Muscle of back (tissue), 11 donors: ENCODE results near the gene IQSEC3. TPM values are rescaled to one million over a fixed set of nuclear protein-coding genes. Genes with fewer than 3 reads are reported as not detected.
"Not testable (repeated sequence)": the region's sequence is repeated elsewhere in the genome, so short reads cannot be mapped to it uniquely, and the experiment has no call there.

Source experiments
- DNase-seq, 3 donors: peaks; one replicate each; pipeline versions ENCODE4 v3.0.0 to v3.0.0-alpha.2; 2013
- polyA plus RNA-seq, 10 donors: library from polyadenylated mRNA; unstranded; fragments of 120-200 nt; gene quantifications; one replicate each; pipeline ENCODE4 v1.2.1, GENCODE V29; 2013; ENCODE audit not compliant: insufficient read length in 10 of 10

IQSEC3 gene
- polyA plus RNA-seq, 10 donors, result 2.1 to 4.5 (median 2.7) TPM

DNA sequence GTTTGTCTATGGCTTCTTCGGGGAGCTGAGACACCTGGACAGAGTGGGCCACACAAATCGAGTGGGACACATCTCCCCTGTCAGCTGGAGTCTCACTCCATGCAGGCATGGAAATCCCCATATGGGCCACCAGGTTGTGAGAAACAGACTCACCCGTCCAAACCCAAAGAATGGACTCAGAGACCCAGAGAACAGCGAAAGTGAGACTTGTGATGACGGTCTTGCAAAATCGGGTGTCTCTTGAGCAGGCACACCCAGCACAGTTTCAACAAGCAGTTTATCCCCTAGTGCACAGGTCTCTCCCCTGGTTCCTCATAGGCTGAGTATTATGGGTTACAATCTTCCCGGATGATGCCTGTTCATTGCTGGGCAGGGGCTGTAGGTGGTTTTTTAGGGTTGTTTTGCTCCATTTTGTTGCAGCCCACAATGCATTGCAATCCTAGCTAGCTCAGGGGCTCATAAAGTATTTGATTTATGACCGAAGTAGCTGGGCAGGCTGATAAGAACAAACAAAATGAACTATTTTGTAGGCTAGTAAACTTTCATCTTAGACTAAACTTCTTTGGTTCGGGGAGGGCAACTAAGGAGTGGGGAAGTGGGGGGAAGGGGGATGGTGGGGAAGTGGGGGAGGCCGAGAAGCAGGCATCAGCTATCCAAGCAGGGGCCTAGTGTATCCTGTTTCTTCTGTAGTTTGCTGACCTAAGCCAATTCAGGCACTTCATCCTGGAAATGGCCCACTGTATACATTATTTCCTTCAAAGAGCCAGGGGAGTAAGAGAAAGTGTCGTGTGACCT lies 45.3 kb downstream of the IQSEC3 start:
- DNase-seq, result no peak

DNA sequence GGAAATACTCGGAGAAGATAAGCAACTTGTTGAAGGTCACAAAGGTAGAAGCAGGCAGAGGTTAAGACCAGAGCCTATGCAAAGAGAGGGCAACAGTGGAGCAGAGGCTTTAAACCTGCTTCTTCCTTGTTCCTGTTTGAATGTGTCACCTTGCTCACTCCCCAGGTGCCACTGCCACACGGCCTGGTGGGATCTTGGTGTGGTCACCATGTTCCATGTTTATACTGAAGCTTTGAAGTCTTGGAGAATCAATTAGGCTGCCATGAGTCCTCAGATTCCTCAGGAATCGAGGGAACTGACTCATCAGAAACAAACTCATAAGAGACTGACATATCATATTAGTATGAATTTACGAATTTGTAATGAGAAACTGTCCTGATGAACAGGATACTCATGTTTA lies 46.8 kb downstream of the IQSEC3 start:
- DNase-seq, result no peak

DNA sequence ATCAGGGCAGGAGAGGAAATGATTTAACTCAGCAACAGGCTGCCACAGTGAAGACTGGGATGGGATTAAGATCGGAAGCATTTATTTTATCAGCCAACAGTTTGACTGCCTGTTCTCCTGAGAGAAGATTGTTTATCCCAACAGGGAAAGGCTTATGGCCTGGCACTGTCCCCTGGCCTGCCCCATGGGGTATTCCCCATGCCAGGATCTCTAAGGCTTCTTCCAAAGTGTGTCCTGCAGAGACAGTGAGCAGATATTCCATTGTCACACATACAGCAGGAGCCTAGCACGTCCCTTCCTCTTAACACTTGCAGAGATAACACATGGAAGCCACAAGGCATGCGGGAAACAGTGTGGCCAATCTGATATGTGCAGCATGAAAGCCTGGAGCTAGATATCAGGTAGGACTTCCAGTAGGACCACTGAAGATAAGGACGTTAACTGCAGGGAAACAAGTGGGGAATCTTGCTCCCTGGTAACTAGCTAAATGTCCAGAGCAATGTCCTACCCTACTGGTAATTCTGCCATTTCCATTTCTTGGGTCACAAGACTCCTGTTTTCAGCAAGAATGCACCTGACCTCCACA lies 48.2 kb downstream of the IQSEC3 start:
- no peak for DNase-seq

DNA sequence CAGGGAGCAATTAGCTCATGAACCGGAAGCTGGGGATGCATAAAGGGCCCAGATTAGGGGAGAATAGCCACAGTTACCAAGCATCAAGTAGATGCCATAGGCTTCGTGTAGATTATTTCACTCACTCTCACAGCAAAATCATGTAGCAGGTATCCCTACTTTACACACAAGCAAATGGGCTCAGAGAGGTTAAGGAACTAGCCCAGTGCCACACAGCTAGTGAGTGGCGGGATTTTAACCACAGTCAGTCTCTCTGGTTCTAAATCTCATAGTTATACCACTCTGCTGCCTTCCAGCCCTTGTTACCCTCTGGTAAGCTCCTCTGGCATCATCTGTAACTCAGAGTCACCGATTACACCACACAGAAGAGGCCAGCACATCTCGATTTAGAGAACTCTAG lies 49.0 kb downstream of the IQSEC3 start:
- DNase-seq, result no peak

DNA sequence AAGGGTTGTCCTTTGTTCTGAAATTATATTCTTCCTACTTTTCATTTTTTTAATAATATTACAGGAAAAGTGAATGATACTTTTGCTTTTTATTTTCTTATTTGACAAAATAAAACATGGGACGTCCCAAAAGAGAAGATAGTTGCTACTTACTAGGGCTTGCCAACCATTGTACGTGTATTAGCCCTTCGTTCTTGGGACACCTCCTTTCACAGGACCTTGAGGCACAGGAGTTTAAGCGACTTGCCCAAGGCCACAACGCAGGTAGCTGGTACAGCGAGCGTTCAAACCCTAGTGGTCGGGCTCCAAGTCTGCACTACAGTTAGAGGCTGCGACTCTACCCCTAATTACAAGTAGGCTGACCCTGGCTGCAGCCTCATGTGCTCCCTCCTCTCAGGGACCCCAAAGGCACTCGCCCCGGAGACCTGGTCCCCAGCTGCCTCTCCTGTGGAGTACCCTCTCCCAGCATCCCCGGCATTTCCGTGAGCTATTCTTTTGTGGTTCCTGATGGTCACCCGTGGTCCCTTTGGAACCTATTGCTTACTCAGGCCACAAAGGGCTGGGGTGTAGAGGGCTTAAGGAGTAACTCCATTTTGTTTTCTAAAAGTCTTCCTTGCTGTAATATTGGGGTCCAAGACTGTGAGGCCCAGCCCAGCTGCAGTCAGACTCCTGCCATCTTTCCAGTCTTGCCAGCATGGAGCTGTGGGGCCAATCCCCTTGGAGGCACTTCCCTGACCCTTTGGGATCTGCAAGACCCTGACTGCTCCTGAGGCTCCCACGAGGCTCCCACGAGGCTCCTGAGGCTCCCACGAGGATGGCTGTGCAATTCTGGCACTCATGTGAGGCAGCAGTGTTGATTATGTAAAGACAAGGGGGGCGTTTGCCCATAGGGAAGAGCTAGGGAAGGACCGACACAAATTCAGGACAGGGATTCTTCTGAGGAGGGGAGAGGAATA lies 49.7 kb downstream of the IQSEC3 start:
- no peak for DNase-seq

DNA sequence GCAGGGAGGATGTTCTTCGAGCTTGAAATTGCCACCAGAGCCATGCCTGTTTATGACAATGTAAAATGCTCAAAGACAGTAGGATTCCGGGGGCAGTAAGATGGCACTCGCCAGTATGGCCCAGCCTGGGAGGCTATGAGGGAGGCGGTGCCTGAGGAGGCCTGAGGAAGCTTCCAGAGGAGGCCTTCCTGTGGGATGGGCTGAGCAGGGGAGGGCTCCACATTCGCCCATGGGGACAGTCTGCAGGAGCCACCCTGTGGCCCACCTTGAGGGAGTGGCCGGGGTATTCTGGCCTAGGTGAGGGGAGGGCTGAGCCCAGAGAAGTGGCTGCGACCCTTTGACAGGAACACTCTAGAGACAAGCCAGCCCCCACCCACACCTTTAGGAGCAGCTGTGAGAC lies 50.7 kb downstream of the IQSEC3 start:
- no peak for DNase-seq

DNA sequence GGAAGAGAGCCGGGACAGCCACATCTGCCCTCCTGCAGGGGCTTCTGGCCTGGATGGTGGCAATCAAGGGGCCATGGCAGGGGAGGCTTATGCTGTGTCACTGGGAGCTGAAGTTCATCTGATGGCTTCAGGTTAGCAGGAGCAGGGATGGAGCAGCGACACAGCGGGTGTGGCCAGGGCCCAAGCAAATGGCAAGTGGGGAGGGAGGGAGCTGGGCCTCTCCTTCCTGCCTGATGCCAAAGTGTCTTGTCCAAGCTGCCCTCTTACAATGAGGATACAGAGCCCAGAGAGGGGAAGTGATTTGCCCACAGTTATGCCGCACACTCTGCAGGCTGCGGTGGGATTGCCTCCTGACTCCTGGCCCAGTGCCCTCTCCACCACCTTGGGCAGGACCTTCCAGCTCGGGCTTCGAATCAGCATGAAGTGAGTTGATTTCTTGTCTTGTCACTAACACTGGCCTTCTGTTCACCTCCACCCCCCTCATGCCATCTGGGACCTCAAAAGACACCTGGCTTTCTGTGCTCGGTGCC lies 51.3 kb downstream of the IQSEC3 start:
- DNase-seq, result no peak

DNA sequence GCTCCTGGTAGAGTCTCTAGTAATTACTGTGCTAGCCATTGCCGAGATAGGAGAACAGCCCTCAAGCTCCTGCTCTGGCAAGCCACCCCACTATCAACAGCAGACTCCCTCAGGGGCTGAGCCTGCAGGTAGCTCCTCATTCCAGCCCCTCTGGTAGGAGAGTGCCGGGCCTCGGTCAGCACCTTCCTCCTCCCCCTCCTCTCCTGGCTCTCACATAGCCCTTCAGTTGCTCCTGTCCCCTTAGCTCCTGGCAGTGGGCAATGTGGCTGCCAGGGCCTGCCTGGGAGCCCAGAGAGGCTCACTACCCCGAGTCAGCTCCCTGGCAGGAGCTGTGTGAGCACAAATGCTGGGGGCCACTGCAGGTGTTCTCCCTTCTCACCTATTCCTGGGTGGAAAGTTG lies 52.0 kb downstream of the IQSEC3 start:
- DNase-seq, result no peak

DNA sequence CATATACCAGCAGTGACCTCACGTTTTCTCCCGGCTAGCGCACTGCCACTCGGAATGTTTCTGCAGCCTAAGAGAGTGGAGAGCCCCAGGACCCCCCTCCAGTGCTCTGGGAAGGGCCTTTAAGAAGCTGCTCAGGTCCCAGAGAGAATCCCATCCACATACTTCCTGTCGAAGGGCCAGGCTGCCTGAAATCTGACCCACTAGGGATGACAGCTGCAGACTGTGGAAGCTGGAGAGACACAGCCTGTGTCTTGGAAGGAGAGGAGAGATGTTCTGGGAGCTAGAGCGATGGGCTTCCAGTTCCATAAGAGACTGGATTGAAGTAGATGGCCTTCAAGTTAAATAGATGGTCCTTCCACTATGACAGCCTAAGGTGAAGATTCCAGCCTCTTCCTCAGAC lies 54.4 kb downstream of the IQSEC3 start:
- peak in 1 of 3 donors; percentile 31 for DNase-seq

DNA sequence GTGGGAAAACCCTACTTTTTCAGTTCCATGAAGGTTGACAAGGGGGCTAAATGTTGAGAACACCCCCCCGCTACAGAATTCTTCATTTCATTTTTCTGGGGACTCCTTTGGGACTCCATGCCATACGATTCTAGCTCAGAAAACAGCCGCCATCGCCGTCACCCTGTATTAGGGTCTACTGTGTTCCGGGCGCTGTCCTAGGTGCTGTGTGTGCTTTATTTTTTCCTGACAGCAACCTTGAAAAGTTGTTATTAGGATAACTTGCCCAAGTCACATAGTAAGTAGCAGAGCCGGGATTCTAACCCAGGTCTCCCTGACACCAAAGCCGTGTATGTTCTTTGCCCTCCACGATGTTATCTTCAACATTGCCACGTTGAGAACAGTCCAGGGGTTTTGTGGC lies 55.1 kb downstream of the IQSEC3 start:
- DNase-seq, result no peak

DNA sequence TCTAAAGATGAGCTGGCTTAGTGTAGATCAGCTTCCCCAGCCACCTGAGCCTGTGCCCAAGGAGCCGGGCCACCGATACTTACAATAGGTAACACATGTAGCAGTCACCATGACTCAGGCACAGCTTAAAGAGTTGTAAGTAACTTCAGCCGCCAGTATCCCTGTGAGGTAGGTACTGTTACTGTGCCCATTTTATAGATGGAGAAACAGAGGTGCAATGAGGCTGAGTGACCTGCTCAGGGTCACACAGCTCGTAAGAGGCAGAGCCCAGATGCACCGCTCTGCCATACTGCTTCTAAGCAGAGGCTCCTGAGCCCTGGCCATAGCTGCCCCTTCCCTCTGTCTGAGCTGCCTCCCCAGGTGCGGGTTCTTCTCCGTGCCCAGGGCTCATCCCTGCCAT lies 58.5 kb downstream of the IQSEC3 start:
- no peak for DNase-seq

DNA sequence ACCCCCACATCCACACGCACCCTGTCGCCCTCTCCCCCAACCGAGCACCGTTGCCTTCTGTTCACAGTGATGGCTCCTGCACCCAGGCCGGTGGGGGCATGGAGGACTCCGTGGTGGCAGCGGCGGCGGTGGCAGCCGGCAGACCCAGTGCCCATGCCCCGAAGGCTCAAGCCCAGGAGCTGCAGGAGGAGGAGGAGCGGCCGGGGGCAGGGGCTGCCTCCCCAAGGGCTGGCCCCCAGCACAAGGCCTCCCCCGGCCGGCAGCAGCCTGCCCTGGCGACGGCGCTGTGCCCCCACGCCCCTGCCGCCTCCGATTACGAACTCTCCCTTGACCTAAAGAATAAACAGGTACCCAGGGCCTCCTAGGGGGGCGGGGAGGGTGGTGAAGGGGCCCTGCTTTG lies 59.0 kb downstream of the IQSEC3 start:
- no peak for DNase-seq

DNA sequence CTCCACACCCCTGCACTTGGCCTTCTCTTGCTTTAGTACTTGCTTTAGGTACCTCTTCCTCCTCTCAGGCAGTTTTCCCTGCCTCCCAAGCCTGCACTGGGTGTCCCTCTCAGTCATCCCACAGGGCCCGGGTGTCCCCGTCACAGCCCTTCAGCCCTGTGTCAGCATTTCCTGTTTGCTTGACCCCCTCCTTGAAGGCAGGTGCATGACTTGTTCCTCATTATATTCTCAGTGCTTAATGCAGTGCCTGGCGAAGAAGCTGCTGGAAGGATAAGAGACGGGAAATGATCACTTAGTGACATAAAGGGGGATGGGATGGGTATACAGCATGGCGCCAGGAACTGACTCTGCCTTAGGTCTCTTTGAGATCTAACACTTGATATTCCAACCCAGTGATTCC lies 61.5 kb downstream of the IQSEC3 start:
- peak in 1 of 3 donors; percentile 30 for DNase-seq

DNA sequence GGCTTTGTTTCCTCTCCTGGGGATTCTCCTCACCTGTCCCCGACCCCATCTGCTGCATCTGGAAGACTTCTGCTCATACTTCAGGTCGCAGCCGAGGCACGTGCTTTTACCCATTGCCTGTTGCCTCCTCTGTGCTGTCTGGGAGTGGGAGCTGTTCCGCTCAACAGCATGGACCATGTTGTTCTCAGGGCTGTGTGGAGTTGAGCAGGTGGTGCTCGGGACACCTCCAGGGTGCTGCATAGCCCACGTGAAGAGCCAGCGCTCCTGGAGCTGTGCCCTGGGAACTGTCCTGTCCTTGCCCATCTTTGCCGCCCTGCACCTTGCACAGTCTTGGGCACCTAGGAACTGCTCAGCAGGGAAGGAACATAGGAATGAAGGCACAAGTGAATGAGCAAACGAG lies 62.4 kb downstream of the IQSEC3 start:
- DNase-seq, result no peak

DNA sequence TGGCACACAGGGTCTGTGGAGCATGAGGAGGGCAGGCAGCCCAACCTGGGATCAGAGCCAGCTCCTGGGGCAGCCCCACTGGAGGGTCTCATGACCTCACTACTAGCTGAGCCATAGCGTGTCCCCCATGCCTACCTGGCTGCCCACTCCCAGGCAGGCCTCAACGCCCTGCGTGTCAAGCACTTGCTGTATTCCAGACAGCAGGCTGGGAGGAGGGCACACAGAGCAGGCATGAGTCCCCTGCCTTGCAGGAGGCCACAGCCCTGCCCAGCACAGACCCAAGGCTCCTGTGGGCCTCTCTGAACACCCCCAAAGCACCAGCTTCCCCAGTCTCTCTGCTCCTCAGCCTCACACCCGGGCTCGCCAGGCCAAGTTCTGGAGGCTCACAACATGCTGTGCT lies 64.0 kb downstream of the IQSEC3 start:
- DNase-seq, result no peak

DNA sequence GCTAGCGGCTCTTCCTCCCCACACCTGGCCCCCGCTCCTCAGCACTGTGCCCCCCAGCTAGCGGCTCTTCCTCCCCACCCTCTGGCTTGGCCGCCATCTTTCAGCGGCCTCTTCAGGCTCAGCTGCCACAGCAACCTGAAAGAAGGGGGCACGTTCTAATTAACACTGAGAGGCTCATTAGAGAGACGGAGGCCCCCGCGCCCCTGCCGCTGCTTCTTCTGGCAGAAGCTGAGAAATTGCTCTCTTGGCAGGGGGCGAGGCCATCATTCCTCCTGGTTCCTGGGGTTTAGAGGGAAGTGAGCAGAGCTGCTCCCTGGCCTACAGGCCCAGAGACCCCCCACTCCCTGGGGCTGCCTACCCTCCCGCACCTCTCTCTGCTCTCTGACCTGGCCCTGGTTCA lies 64.4 kb downstream of the IQSEC3 start:
- no peak for DNase-seq

DNA sequence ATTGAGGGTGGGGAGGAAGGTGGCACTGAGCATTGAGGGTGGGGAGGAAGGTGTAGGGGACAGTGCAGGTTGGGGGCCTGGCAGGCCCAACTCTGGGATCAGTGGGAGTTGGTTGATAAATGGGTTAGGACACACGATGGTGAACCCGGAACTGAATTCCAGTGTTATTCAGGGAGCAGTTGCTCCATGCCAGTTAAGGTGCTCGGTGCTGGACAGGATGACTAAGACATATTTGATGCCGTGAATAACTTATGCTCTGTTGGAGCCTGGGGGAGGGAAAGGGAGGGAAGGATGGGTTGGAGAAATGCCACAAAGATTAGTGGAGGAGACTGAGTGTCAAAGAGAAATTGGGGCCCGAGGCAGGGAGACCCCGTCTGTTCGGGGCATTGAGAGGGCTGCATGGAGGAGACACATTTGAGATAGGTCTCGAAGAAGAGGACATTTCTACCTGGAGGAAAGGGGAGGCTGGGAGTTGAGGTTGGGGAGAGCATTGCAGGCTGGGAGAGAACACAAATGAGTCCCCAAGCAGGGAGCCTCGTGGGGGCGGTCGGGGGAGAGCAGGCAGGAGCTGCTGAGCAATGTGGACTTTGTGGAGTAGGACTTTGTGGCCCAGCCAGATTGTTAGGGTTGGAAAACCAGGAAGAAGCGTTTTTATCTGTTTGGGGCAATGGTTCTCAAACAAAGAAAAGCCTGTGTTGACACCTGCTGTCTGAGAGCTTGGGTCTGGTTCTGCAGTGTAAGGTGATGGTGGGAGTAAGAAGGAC lies 65.3 kb downstream of the IQSEC3 start:
- DNase-seq, result no peak

DNA sequence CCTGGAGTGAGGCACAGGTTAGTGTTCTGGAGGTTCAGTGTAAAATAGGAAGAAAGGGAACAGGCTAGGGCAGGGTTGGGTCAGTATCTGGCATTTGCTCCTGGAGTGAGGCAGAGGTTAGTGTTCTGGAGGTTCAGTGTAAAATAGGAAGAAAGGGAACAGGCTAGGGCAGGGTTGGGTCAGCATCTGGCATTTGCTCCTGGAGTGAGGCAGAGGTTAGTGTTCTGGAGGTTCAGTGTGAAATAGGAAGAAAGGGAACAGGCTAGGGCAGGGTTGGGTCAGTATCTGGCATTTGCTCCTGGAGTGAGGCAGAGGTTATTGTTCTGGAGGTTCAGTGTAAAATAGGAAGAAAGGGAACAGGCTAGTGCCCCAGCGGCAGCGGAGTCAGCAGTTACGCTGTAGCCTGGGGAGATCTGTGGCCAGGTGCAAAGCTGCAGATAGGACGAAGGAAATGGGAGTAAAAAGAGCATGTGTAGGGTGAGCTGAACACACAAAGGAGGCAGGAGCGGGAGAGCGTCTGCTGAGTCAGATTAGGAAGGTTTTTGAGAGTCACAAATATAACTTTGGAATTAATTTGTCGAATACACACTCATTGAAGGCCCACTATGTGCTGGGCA lies 67.2 kb downstream of the IQSEC3 start:
- DNase-seq, result not testable (repeated sequence)

DNA sequence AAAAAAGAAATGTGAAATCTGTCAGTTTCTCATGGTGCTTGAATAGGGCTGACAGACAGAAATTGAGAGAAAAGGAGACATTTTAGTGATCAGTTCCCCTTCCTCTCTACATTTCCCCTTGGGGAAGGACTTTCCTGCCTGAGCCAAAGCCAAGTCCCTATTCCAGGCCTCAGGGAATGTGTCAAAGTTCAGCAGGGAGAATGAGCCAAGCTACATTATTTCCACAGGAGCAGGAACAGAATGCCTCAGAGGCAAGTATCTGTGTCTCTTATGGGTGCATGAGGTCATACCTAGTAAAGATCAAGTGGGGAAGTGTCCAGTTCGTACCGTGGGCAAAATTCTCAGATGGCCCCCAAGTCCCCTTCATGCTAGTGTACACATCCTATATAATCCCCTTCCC lies 68.6 kb downstream of the IQSEC3 start:
- no peak for DNase-seq

DNA sequence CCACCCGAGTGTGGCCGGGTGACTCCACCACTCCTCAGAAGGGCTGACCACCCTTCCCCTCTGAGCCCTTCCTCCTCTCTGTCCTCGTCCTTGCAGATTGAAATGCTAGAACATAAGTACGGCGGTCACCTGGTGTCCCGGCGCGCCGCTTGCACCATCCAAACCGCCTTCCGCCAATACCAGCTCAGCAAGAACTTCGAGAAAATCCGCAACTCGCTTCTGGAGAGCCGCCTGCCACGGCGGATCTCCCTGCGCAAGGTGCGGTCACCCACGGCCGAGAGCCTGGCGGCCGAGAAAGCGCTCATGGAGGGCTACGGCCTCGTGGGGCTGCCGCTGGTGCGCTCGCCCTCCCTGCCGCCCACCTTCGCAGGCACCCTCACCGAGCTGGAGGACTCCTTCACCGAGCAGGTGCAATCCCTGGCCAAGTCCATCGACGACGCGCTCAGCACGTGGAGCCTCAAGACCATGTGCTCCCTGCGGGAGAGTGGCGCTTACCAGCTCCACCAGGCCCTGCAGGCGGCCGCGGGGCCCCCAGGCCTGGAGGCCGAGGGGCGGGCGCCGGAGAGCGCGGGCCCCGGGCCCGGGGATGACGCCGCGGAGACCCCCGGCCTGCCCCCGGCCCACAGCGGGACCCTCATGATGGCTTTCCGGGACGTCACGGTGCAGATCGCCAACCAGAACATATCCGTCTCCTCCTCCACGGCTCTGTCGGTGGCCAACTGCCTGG lies 71.8 kb downstream of the IQSEC3 start:
- no peak for DNase-seq
